ACHN (cell line): ENCODE results near the gene ZNF146.
"Not testable (repeated sequence)": the region's sequence is repeated elsewhere in the genome, so short reads cannot be mapped to it uniquely, and the experiment has no call there.

ENCODE experiments used
- DNase-seq: peaks from one replicate; pipeline ENCODE4 v3.0.0-alpha.2; 2015
- in situ Hi-C: cut with HindIII; loops from 2 replicates; pipeline ENCODE4 v1.10.0; 2017; ENCODE audit warnings: low sequenced_read_pairs, low pct_ligation_motif_present, low pct_unique_long_range_greater_than_20kb

Gene ZNF146

GRCh38 chr19:36266375-36266961 lies 51.6 kb downstream of the ZNF146 start:
- no peak for DNase-seq
- in situ Hi-C loops, result no loop called here

DNA sequence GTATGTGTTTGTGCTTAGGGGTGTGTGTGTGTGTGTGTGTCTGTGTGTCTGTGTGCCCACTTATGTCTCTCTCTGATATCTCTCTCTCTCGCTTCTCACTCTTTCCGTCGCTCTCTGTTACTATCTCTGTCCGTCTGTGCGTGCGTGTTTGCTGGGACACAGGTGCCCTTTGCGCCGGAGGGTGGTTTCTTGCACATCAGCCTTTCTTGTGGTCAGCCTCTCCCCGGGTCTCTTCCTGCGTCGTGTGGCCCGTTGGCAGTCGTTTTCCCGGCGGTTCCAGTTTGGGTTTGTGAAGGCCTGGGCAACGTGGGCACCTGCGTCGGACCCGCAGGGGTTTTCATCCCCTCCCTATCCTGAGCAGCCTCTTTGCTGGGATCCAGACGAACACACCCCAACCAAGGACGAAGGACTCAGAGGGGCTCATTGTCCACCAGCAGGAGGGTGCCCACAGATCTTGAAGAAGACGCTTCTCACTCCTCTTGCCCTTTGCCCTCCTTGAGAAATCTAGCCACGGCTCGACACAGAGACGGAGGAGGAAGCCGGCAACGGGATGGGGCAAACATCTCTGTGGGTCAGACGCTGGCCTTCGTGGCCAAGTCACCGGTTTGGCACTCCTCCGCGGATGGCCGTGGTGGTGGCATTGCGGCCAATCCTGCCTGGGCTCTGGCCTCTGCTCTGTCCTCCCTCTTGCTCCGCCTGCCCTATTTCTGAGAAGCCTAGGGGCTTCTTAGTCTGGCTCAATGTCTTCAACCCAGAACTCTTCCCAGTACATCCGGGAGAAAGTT lies 52.3 kb downstream of the ZNF146 start:
- DNase-seq, result no peak
- in situ Hi-C loops, result no loop called here

- in situ Hi-C loops, DNase-seq: not testable (repeated sequence)
These were observed 53.2 kb downstream of the ZNF146 start for GRCh38 chr19:36268081-36268480.

- in situ Hi-C loops, DNase-seq: not testable (repeated sequence)
These were observed 53.7 kb downstream of the ZNF146 start for GRCh38 chr19:36268591-36268990.

DNA sequence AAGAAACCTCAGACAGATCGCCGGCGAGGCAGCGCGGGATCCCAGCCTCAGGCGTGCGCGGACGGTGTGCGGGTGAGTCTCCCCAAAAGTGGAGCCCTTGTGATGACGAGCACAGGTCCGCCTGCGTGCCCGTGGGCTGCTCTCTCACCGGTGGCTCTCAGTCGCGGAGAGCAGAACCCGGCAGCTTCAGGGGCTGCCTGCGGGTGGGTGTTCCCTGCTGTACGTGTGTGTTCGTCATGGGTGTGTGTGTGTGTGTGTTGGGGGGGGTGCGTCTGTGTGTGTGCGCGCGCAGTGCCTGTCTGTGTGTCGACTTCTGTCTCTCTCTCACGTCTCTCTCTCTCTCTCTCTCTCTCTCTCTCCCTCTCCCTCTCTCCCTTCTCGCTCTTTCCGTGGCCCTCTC lies 54.4 kb downstream of the ZNF146 start:
- in situ Hi-C loops, DNase-seq: not testable (repeated sequence)
